D341Med (cell line): ENCODE results near the gene TOB1.
"Not testable (repeated sequence)": the region's sequence is repeated elsewhere in the genome, so short reads cannot be mapped to it uniquely, and the experiment has no call there.

ENCODE experiments used
- DNase-seq: peaks from one replicate; pipeline ENCODE4 v3.0.0; 2012; ENCODE audit warnings: low spot score

TOB1 gene

GRCh38 chr17:50898369-50899004, 32.3 kb upstream of the TOB1 start:
- DNase-seq, result no peak

- DNase-seq, result not testable (repeated sequence)
Measured at GRCh38 chr17:50894513-50894912, 28.4 kb upstream of the TOB1 start.

GRCh38 chr17:50893183-50893993, 27.2 kb upstream of the TOB1 start:
- no peak for DNase-seq

- DNase-seq, result no peak
Measured at GRCh38 chr17:50892101-50892776, 26.1 kb upstream of the TOB1 start.

GRCh38 chr17:50891577-50891989, 25.4 kb upstream of the TOB1 start:
- no peak for DNase-seq

GRCh38 chr17:50890675-50891516, 24.7 kb upstream of the TOB1 start:
- DNase-seq, result no peak

- no peak for DNase-seq
Measured at GRCh38 chr17:50889528-50890118, 23.5 kb upstream of the TOB1 start.

GRCh38 chr17:50887705-50888245, 21.6 kb upstream of the TOB1 start:
- DNase-seq, result no peak

- no peak for DNase-seq
Measured at GRCh38 chr17:50884439-50885311, 18.5 kb upstream of the TOB1 start.

GRCh38 chr17:50883850-50884438, 17.8 kb upstream of the TOB1 start:
- no peak for DNase-seq

- DNase-seq, result no peak
Measured at GRCh38 chr17:50882851-50883250, 16.7 kb upstream of the TOB1 start.

GRCh38 chr17:50881182-50881581, 15.0 kb upstream of the TOB1 start:
- no peak for DNase-seq

- DNase-seq, result no peak
Measured at GRCh38 chr17:50879086-50879485, 12.9 kb upstream of the TOB1 start.

GRCh38 chr17:50877838-50878237, 11.7 kb upstream of the TOB1 start:
- DNase-seq, result no peak

- not testable (repeated sequence) for DNase-seq
Measured at GRCh38 chr17:50877042-50877441, 10.9 kb upstream of the TOB1 start.

- DNase-seq, result no peak
Measured at GRCh38 chr17:50875074-50875473, 8.9 kb upstream of the TOB1 start.

GRCh38 chr17:50872710-50873424, 6.7 kb upstream of the TOB1 start:
- DNase-seq, result no peak

- no peak for DNase-seq
Measured at GRCh38 chr17:50871898-50872297, 5.7 kb upstream of the TOB1 start.

- DNase-seq, result no peak
Measured at GRCh38 chr17:50871364-50871763, 5.2 kb upstream of the TOB1 start.
